Right cardiac atrium (tissue), 5 donors: ENCODE data around the gene C2orf15. TPM values are rescaled to one million over a fixed set of nuclear protein-coding genes. Genes with fewer than 3 reads are reported as not detected.

Experiments used
- ATAC-seq, 2 donors: fragments of 200-7000 bp; cut with Tn5 transposase; one replicate each; pipeline versions ENCODE4 v1.8.0 to v1.9.1; 2020; ENCODE audit warnings: moderate library complexity in 2 of 2, mild to moderate bottlenecking in 1 of 2
- DNase-seq, 3 donors: peaks; one replicate each; pipeline ENCODE4 v3.0.0-alpha.2; 2020
- H3K27ac ChIP-seq: one replicate; pipeline ENCODE4 v1.5.1; 2013; ENCODE audit warnings: mild to moderate bottlenecking, low read length, control low read depth, moderate library complexity
- H3K27me3 ChIP-seq: one replicate; pipeline ENCODE4 v1.6.1; 2013; ENCODE audit not compliant: control insufficient read depth, insufficient read depth
- H3K4me1 ChIP-seq: one replicate; pipeline ENCODE4 v1.6.1; 2013; ENCODE audit warnings: low read length; ENCODE audit not compliant: control insufficient read depth, insufficient read depth
- H3K4me3 ChIP-seq: one replicate; pipeline ENCODE4 v1.5.1; 2013; ENCODE audit warnings: low read length, control low read depth
- H3K9me3 ChIP-seq: one replicate; pipeline ENCODE4 v1.6.1; 2013; ENCODE audit warnings: low read length; ENCODE audit not compliant: control insufficient read depth
- WGBS: extraction: QIAGEN DNeasy Blood & Tissue Kit; methylation state at CpG from one replicate; pipeline ENCODE4 v1.1.7; 2013; 5-methylcytosine and 5-hydroxymethylcytosine counted together
- intact Hi-C, 4 donors: fragments of 100-400 bp; cut with DNase I; formaldehyde crosslinking; loops; one replicate each; pipeline versions ENCODE4 v1.11.0 to v1.14.0; 2022 to 2023
- polyA plus RNA-seq: library from polyadenylated mRNA; stranded (reverse); fragments of 200-250 nt; gene quantifications from one replicate; pipeline ENCODE4 v1.2.3, GENCODE V29; 2013
- total RNA-seq, 4 donors: library from RNA; stranded (reverse); fragmentation: NEBNext Ultra II Directional; extraction: Animal tissue kit (Norgen Biotek cat#: 25700); gene quantifications; one replicate each; pipeline ENCODE4 v1.2.1, GENCODE V29; 2021
- donor health status: healthy with polysubstance abuse.
- donor health status: DM: no; HTN: yes; CAD: no.
- donor health status: DM: no; HTN: no; CAD: no.
- donor health status: DM: no; HTN: yes; CAD: no; lungs with severe emphysema.
- donor health status: DM: yes; HTN: yes; CAD: no.

C2orf15 gene
- total and polyA plus RNA-seq, 5 donors = 0.18 to 0.43 (median 0.25) TPM; not detected in 2

- no peak for DNase-seq
- Histone ChIP-seq H3K9me3 (no peaks in the 10 kb centered on the region), H3K4me1 (no peaks in the 10 kb centered on the region), H3K27ac (no peak overlapping the region), H3K4me3 (no peak overlapping the region), H3K27me3 (no peaks in the 10 kb centered on the region)
- 90% methylated on average over 6 of the region's 6 CpGs for WGBS
- intact Hi-C loops = no loop called here
- no peak for ATAC-seq
These were observed 56.8 kb downstream of the C2orf15 start for GRCh38 chr2:99198103-99198841.

DNA sequence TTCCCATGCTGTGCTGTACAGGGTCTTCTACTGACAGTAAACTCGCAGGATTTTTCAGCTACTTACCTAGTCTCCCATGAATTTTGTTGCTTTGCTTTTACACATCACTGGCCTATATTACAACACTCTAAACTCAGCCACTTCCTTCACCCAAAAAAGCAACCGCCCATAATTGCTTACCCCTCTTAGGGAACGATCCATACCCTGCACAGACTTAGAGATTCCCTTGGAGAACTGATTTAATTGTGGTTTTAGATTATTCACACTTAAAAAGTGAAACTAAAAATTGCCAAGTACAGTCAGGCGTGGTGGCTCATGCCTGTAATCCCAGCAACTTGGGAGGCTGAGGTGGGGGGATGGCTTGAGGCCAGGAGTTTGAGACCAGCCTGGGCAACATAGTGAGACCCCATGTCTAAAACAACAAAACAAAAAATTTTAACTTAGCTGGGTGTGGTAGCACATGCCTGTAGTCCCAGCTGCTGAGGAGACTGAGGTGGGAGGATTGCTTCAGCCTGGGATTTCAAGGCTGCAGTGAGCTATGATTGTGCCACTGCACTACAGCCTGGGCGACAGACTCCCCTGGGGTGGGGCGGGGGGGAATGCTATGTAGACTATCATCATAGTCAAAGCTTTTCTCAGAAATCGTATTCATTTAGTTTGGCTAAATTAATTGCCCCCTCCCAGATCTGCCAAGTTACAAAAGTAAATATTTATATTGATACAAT lies 58.7 kb downstream of the C2orf15 start:
- H3K9me3 ChIP-seq = no peaks in the 10 kb centered on the region
- DNase-seq = no peak
- no peak overlapping the region for H3K27ac ChIP-seq
- intact Hi-C loops = no loop called here
- WGBS = 90% methylated on average over 7 of the region's 7 CpGs
- no peaks in the 10 kb centered on the region for H3K4me1 ChIP-seq
- H3K4me3 ChIP-seq = no peak overlapping the region
- H3K27me3 ChIP-seq = no peaks in the 10 kb centered on the region
- ATAC-seq = no peak

Other genes with a start within 250 kb of the C2orf15 start
- gene CRACDL, start 205.5 kb upstream of the C2orf15 start, total RNA-seq = 1 to 10 TPM; 4.7 to 5.7 (median 5.1) TPM
- 2.7 TPM for gene CRACDL, start 205.5 kb upstream of the C2orf15 start, polyA plus RNA-seq
- gene TSGA10, start 13.2 kb downstream of the C2orf15 start, total RNA-seq = 1 to 10 TPM; 4.2 to 5.2 (median 4.7) TPM
- gene TSGA10, start 13.2 kb downstream of the C2orf15 start, polyA plus RNA-seq = 2.5 TPM
- gene LIPT1, start 13.3 kb downstream of the C2orf15 start, total RNA-seq = 10 to 100 TPM in 1 of 4 donors, 1 to 10 TPM in 3; 5.8 to 10.0 (median 7.1) TPM
- 12.4 TPM for gene LIPT1, start 13.3 kb downstream of the C2orf15 start, polyA plus RNA-seq
- gene MITD1, start 39.4 kb downstream of the C2orf15 start, total RNA-seq = 10 to 100 TPM; 10.4 to 20.6 (median 12.0) TPM
- gene MITD1, start 39.4 kb downstream of the C2orf15 start, polyA plus RNA-seq = 22.4 TPM
- 10 to 100 TPM; 21.3 to 29.6 (median 27.1) TPM for gene MRPL30, start 39.5 kb downstream of the C2orf15 start, total RNA-seq
- gene MRPL30, start 39.5 kb downstream of the C2orf15 start, polyA plus RNA-seq = 24.2 TPM
- not detected for gene LYG2, start 114.0 kb downstream of the C2orf15 start, total RNA-seq
- not detected for gene LYG2, start 114.0 kb downstream of the C2orf15 start, polyA plus RNA-seq
- under 1 TPM in 3 of 4 donors, not detected in 1; 0.40 to 0.72 (median 0.65) TPM for gene LYG1, start 159.5 kb downstream of the C2orf15 start, total RNA-seq
- gene LYG1, start 159.5 kb downstream of the C2orf15 start, polyA plus RNA-seq = 0.84 TPM
- 10 to 100 TPM; 18.7 to 22.4 (median 20.2) TPM for gene TXNDC9, start 194.6 kb downstream of the C2orf15 start, total RNA-seq
- gene TXNDC9, start 194.6 kb downstream of the C2orf15 start, polyA plus RNA-seq = 22.5 TPM
- gene EIF5B, start 195.7 kb downstream of the C2orf15 start, total RNA-seq = 10 to 100 TPM; 67.1 to 79.9 (median 71.9) TPM
- 71.6 TPM for gene EIF5B, start 195.7 kb downstream of the C2orf15 start, polyA plus RNA-seq